ENCODE data around the gene JUNB. TPM values are rescaled to one million over a fixed set of nuclear protein-coding genes. Genes with fewer than 3 reads are reported as not detected.
"Not testable (repeated sequence)": the region's sequence is repeated elsewhere in the genome, so short reads cannot be mapped to it uniquely, and the experiment has no call there.

Gene JUNB
- total RNA-seq, 1 donor from 2014 or later, result 302 TPM

DNA sequence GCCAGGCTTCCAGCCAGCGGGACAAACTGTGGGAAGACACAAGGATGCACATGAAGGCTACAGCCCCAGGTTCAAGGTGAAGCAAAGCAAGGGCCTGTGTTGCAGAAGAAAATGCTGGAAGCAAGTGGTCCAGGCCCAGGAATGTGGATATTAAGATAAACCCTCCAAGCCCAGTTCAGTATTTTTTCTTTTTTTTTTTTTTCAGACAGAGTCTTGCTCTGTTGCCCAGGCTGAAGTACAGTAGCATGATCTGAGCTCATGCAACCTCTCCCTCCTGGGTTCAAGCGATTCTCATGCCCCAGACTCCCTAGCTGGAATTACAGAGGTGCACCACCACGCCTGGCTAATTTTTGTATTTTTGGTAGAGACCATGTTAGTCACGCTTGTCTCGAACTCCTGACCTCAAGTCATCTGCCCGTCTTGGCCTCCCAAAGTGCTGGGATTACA, 5.9 kb downstream of the JUNB start:
- intact Hi-C loops (cut with micrococcal nuclease), result no loop called here
- Mint-ChIP-seq H3K27ac (no peak overlapping the region), H3K4me1 (peaks cover 37% of the 10 kb centered on the region), H3K9me3 (no peaks in the 10 kb centered on the region), H3K27me3 (no peaks in the 10 kb centered on the region), H3K4me3 (no peak overlapping the region), H3K36me3 (ENCODE audit: low read depth) (peaks cover 42% of the 10 kb centered on the region)
- DNase-seq, result peak; percentile 57

DNA sequence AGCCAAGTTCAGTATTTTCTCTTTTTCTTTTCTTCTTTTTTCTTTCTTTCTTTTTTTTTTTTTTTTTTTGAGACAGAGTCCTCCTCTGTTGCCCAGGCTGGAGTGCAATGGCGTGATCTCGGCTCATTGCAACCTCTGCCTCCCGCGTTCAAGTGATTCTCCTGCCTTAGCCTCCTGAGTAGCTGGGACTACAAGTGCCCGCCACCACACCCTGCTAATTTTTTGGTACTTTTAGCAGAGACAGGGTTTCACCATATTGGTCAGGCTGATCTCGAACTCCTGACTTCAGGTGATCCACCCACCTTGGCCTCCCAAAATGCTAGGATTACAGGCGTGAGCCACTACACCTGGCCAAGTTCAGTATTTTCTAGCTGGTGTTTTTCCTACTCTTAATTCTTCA, 6.3 kb downstream of the JUNB start:
- intact Hi-C loops (cut with micrococcal nuclease); H3K27me3 Mint-ChIP-seq; H3K27ac Mint-ChIP-seq; H3K4me3 Mint-ChIP-seq; H3K9me3 Mint-ChIP-seq; DNase-seq: not testable (repeated sequence)
- Mint-ChIP-seq H3K4me1 (peaks cover 42% of the 10 kb centered on the region), H3K36me3 (ENCODE audit: low read depth) (peaks cover 37% of the 10 kb centered on the region)

DNA sequence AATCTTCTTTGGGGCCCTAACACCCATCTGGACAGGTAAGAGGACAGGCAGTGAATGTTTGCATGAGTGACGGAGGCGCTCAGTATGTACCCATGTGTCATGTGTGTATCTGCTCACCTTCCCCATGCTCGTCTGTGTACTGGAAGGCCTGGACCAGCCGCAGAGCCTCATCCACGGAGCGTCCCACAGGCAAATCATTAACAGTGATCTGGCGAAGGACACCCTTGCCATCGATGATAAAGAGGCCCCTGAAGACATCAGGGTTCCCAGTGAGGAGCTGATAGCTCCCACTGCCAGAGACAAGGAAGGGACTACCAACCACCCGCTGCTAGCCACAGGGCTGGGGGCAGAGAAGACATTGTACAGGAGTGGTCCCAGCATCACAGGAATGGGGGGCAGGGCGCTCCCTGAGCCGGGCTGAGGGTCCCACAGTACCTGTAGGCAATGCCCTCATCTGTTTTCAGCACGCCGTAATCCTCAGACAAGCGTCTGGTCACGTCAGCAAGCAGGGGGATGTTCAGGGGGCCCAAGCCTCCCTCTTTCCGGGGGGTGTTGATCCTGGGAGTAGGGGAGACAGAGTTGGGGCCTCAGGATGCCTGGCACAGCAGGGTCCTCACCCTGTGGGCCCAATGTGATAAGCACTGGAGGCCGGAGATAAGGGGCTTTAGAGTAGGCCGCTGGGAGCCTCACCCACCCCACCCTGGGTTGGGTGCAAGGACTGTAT, 8.6 kb downstream of the JUNB start:
- Mint-ChIP-seq H3K27me3 (no peaks in the 10 kb centered on the region), H3K9me3 (no peaks in the 10 kb centered on the region), H3K36me3 (ENCODE audit: low read depth) (peaks cover 26% of the 10 kb centered on the region), H3K27ac (no peak overlapping the region), H3K4me1 (peaks cover 34% of the 10 kb centered on the region), H3K4me3 (peak overlapping the region; percentile 93)
- DNase-seq, result peak; percentile 55
- intact Hi-C loops (cut with micrococcal nuclease), result loop anchor here (2.0 kb wide), 1 partner anchor 47 kb away; no protein-coding TSS in a partner anchor

DNA sequence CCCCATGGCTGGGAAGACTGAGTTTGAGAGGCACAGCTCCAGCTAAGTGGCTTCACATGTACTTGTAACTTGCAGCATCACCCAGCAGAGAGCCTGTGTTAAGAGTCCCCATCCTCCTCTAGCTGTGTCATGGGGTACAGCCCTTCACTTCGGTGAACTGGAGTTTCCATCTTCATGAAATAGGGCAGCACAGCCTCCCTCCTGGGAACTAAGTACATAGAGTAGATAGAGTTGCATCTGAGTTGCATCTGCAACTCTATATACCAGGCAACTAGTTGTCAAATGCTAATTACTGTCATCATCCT, 9.1 kb downstream of the JUNB start:
- Mint-ChIP-seq H3K27ac (no peak overlapping the region), H3K36me3 (ENCODE audit: low read depth) (peaks cover 26% of the 10 kb centered on the region), H3K4me3 (peak overlapping the region; percentile 93), H3K27me3 (no peaks in the 10 kb centered on the region), H3K9me3 (no peaks in the 10 kb centered on the region), H3K4me1 (peaks cover 30% of the 10 kb centered on the region)
- intact Hi-C loops (cut with micrococcal nuclease), result loop anchor here (2.0 kb wide), 1 partner anchor 46 kb away; no protein-coding TSS in a partner anchor
- DNase-seq, result peak; percentile 56

DNA sequence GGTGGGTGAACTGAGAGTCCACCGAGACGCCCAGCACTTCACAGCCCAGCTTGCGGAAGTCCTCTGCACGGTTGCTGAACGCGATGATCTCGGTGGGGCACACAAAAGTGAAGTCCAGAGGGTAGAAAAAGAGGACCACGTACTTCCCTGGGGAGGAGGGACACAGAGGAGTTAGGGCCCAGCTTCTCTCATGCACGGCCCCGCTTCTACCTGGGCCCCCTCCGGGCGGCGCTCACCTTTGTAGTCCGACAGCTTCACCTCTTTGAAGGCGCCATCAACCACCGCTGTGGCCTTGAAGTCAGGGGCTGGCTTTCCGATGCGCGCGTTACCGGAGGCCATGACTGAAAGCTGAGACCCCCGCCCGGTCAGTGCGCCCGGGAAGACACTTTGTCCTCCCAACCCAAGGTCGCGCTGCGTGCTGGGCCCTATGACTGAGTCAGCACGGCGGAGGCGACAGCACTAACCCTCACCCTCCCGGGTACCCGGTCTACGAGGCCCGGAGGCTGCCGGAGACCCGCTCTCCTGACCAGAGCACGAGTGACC, 9.7 kb downstream of the JUNB start:
- Mint-ChIP-seq H3K4me3 (peak overlapping the region; percentile 93), H3K9me3 (no peaks in the 10 kb centered on the region), H3K36me3 (ENCODE audit: low read depth) (peaks cover 26% of the 10 kb centered on the region), H3K27me3 (no peaks in the 10 kb centered on the region), H3K27ac (peak overlapping the region; percentile 89), H3K4me1 (peaks cover 28% of the 10 kb centered on the region)
- no peak for DNase-seq
- intact Hi-C loops (cut with micrococcal nuclease), result loop anchor here (2.0 kb wide), 1 partner anchor 46 kb away; no protein-coding TSS in a partner anchor

DNA sequence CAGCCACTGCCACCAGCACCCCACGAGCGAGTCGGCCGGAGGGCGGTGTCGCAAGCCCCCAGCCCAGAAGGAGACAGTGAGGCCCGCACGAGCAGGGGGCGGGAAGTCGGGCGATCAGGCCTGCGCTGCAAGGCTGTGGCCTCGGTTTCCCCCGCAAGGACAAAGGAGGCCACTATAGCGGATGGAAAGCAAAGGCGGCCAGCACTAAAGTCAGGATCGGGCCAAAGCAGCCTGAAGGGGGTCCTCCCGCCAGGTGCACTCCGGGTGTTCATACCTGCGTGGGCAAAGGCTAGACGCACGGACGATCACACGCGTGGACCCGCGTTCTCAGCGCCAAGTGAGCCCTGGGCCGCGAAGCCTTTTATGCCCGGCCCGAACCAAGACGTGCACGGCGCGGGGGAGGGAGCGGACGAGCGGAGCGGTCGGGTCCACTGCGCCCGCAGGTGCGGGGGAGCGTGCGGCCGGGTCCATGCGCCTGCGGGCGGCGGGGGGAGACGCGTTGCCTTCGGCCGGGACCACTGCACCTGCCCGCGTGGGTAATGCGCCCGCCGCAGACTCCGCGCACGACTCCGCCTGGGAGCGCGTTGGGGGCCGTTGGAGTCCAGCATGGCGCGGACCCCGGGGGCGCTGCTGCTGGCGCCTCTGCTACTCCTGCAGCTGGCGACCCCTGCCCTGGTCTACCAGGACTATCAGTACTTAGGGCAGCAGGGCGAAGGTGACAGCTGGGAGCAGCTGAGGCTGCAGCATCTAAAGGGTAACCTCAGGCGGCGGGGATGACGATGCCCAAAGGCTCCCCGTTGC, 10.4 kb downstream of the JUNB start, which contains the start of the genes PRDX2 and THSD8:
TSS of gene PRDX2 (minus strand) at position 335 of the 801 bp plus-strand sequence. CDS start 539 bp downstream, outside the sequence.
TSS of gene THSD8 (plus strand) at position 604 of the 801 bp plus-strand sequence. CDS start at position 607, 3 bp downstream.
- peak; percentile 95 for DNase-seq
- Mint-ChIP-seq H3K4me1 (peaks cover 28% of the 10 kb centered on the region), H3K36me3 (ENCODE audit: low read depth) (peaks cover 25% of the 10 kb centered on the region), H3K4me3 (peak within 1 kb of the TSS; percentile 93), H3K27ac (peak within 1 kb of the TSS; percentile 89), H3K27me3 (no peaks in the 10 kb centered on the region), H3K9me3 (no peaks in the 10 kb centered on the region)
- intact Hi-C loops (cut with micrococcal nuclease), result loop anchor here (2.0 kb wide), 1 partner anchor 45 kb away; no protein-coding TSS in a partner anchor

DNA sequence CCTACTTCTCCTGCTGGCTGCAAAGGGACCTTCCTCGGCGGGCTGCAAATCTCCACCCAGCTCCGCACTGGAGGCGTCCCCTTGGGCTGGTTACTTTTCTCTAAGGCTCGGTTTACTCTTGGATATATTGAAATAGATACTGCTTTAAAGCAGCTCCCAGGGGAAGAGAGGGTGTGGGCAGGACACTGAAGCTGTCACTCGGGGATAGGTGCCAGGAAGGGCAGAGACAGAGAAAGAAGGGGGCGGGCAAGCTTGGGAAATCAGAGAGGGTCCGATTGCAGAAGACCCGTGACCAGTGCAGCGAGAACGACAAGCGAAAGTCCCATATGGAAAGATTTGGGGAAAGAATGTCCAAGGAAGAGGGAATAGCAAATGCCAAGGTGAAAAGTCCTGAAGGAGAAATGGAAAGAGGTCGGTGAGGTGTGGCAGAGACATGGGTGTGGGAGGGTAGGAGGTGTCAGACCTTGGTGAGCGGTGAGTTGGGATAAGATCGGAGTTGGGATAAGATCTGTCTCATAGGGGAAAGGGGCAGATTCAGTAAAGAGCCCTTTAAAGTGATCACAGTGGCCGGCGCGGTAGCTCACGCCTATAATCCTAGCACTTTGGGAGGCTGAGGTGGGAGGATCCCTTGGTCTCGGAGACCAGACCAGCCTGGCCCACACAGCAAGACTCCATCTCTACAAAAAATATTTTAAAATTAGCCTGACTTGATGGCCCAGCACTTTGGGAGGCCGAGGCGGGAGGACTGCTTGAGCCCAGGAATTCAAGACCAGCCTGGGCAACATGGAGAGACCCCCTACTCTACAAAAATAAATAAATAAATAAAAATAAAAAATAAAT, 11.2 kb downstream of the JUNB start:
- Mint-ChIP-seq H3K4me1 (peaks cover 30% of the 10 kb centered on the region), H3K27me3 (no peaks in the 10 kb centered on the region), H3K9me3 (no peaks in the 10 kb centered on the region), H3K27ac (peak overlapping the region; percentile 23), H3K36me3 (ENCODE audit: low read depth) (peaks cover 28% of the 10 kb centered on the region), H3K4me3 (peak overlapping the region; percentile 93)
- intact Hi-C loops (cut with micrococcal nuclease), result no loop called here
- DNase-seq, result no peak

DNA sequence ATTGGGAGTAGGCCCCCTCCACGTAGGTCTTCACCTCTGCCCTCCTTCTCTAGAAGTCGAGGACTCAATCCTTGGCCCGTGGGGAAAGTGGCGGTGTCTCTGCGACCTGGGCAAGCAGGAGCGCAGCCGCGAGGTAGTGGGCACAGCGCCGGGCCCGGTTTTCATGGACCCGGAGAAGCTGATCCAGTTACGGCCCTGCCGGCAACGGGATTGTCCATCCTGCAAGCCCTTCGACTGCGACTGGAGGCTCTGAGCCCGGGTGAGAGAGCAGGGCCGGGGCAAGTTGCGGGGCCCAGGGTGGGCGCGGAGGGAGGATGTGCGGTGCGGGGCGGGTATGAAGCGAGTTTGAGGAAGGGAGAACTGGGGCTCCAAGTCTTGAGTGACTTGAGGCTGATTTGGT, 12.8 kb downstream of the JUNB start:
- Mint-ChIP-seq H3K27me3 (no peaks in the 10 kb centered on the region), H3K36me3 (ENCODE audit: low read depth) (peaks cover 29% of the 10 kb centered on the region), H3K9me3 (no peaks in the 10 kb centered on the region), H3K4me1 (peaks cover 33% of the 10 kb centered on the region), H3K27ac (no peak overlapping the region), H3K4me3 (peak overlapping the region; percentile 7)
- intact Hi-C loops (cut with micrococcal nuclease), result no loop called here
- no peak for DNase-seq

DNA sequence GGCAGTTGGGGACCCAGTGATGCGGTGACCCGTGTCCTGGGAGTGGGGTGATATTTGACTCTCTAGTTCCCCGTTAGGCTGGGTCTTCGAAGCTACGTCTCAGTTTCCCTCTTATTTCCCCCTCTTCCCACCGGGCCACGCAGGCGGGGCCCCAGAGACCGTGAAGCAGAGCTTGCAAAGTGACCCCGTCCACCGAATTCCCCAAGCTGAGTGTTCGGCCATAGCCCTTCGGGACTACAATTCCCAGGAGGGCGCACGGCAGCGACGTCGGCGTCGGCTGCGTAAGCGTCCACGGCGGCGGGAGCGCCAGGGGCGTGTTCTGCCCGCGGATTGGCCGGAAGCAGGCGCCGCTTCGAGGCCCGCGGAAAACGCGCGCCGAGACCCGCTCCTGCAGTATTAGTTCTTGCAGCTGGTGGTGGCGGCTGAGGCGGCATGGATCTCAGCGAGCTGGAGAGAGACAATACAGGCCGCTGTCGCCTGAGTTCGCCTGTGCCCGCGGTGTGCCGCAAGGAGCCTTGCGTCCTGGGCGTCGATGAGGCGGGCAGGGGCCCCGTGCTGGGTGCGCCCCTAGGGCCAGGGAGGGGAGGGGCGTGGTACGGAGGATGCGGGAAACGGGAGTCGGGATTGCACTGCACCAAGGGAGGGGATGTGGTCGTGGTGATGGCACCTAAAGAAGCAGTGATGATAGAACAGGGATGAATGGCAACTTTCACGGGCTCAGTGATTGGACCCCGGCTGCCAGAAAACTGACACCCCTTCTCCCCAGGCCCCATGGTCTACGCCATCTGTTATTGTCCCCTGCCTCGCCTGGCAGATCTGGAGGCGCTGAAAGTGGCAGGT, 15.2 kb downstream of the JUNB start, which contains the start of gene RNASEH2A:
TSS of gene RNASEH2A (plus strand) at position 343 of the 840 bp plus-strand sequence. CDS start at position 433, 90 bp downstream.
- peaks cover 20% of the 10 kb centered on the region for H3K4me1 Mint-ChIP-seq
- intact Hi-C loops (cut with micrococcal nuclease), result loop anchor here (1.0 kb wide), 1 partner anchor 69 kb away; the partner anchor contains the start of gene GET3
- no peaks in the 10 kb centered on the region for H3K27me3 Mint-ChIP-seq
- H3K27ac Mint-ChIP-seq, result peak within 1 kb of the TSS; percentile 89
- H3K9me3 Mint-ChIP-seq, result no peaks in the 10 kb centered on the region
- DNase-seq, result peak; percentile 97
- H3K4me3 Mint-ChIP-seq, result peak within 1 kb of the TSS; percentile 96
- peaks cover 18% of the 10 kb centered on the region for H3K36me3 Mint-ChIP-seq (ENCODE audit: low read depth)

DNA sequence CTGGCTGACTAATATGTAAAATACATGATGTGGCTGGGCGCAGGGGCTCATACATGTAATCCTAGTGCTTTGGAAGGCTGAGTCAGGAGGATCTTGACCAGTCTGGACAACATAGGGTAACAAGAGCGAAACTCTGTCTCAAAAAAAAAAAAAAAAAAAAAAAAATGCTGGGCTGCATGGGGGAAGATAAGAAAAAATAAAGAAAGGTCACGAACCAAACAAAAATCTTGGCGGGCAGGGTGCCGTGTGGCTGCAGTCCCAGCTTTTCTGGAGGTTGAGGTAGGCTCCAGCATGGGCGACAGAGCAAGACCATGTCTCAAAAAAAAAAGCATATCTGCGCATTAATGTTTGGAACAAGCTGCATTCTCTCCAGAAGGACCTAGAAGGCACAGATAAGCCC, 23.8 kb downstream of the JUNB start:
- no peaks in the 10 kb centered on the region for H3K27me3 Mint-ChIP-seq
- H3K36me3 Mint-ChIP-seq (ENCODE audit: low read depth), result peaks cover 19% of the 10 kb centered on the region
- H3K4me3 Mint-ChIP-seq, result no peak overlapping the region
- no peaks in the 10 kb centered on the region for H3K9me3 Mint-ChIP-seq
- no peak overlapping the region for H3K27ac Mint-ChIP-seq
- no peak for DNase-seq
- H3K4me1 Mint-ChIP-seq, result no peaks in the 10 kb centered on the region
- intact Hi-C loops (cut with micrococcal nuclease), result no loop called here

DNA sequence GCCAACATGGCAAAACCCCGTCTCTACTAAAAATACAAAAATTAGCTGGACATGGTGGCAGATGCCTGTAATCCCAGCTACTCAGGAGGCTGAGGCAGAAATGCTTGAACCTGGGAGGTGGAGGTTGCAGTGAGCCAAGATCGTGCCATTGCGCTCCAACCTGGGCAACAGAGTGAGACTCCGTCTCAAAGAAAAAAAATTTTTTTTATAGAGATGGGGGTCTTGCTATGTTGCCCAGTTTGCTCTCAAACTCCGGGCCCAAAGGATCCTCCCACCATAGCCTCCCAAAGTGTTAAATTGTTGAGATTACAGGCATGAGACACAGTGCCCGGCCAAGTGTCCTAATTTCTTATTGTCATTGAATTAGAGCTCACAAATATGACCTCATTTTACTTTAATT, 25.9 kb downstream of the JUNB start:
- H3K4me3 Mint-ChIP-seq; H3K9me3 Mint-ChIP-seq; DNase-seq; intact Hi-C loops (cut with micrococcal nuclease); H3K4me1 Mint-ChIP-seq; H3K27ac Mint-ChIP-seq; H3K27me3 Mint-ChIP-seq: not testable (repeated sequence)
- H3K36me3 Mint-ChIP-seq (ENCODE audit: low read depth), result peaks cover 19% of the 10 kb centered on the region

DNA sequence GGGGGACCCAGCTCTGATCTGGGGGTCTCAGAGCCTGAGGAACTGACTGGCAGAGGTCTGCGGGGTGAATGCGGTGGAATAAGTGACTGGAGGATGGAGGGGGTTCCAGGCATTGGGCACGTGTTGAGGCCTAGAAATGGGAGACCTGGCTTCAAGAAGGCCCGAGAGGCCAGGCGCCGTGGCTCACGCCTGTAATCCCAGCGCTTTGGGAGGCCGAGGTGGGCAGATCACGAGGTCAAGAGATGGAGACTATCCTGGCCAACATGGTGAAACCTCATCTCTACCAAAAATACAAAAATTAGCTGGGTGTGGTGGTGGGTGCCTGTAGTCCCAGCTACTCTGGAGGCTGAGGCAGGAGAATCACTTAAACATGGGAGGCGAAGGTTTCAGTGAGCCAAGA, 26.5 kb downstream of the JUNB start:
- H3K4me1 Mint-ChIP-seq; H3K27me3 Mint-ChIP-seq; DNase-seq; H3K9me3 Mint-ChIP-seq; intact Hi-C loops (cut with micrococcal nuclease); H3K4me3 Mint-ChIP-seq; H3K27ac Mint-ChIP-seq: not testable (repeated sequence)
- H3K36me3 Mint-ChIP-seq (ENCODE audit: low read depth), result peaks cover 19% of the 10 kb centered on the region

Measured in activated CD4-positive, alpha-beta T cell treated with anti-CD3 and anti-CD28 coated beads, Interleukin-2, amount 10 ng/mL, durations not matched to agents 24 days and 14 days (primary cell).